IPS-18c (cell line): ENCODE data around the gene LIPF.

Source experiments
- H3K4me3 ChIP-seq: 2 replicates; pipeline ENCODE4 v1.7.0; 2013; ENCODE audit warnings: low read depth, mild to moderate bottlenecking, low read length, moderate library complexity; ENCODE audit not compliant: insufficient read depth
- H3K9me3 ChIP-seq: one replicate; pipeline ENCODE4 v1.6.1; 2013; ENCODE audit warnings: mild to moderate bottlenecking, low read length, moderate library complexity; ENCODE audit not compliant: control insufficient read depth, insufficient read depth

LIPF gene

GRCh38 chr10:88664142-88664541, at the start of gene LIPF:
Gene LIPF, plus strand, starts transcription at chr10:88664442. Its CDS starts 2,856 bp downstream, at chr10:88667298.
- H3K4me3 ChIP-seq: no peak within 1 kb of the TSS

GRCh38 chr10:88616250-88616977, 47.8 kb upstream of the LIPF start:
- Histone ChIP-seq H3K9me3 (no peaks in the 10 kb centered on the region), H3K4me3 (no peak overlapping the region)

More at GRCh38 chr10:88664142-88664541, at the start of gene LIPF:
- no peaks in the 10 kb centered on the region for H3K9me3 ChIP-seq

- no peak overlapping the region for H3K4me3 ChIP-seq
- H3K9me3 ChIP-seq: no peaks in the 10 kb centered on the region
Measured at GRCh38 chr10:88617772-88618300, 46.4 kb upstream of the LIPF start.

GRCh38 chr10:88618496-88618895, 45.7 kb upstream of the LIPF start:
- H3K9me3 ChIP-seq: no peaks in the 10 kb centered on the region
- H3K4me3 ChIP-seq: no peak overlapping the region

- no peaks in the 10 kb centered on the region for H3K9me3 ChIP-seq
- no peak overlapping the region for H3K4me3 ChIP-seq
Measured at GRCh38 chr10:88620441-88620840, 43.8 kb upstream of the LIPF start.

- no peaks in the 10 kb centered on the region for H3K9me3 ChIP-seq
- no peak overlapping the region for H3K4me3 ChIP-seq
Measured at GRCh38 chr10:88623835-88624234, 40.4 kb upstream of the LIPF start.

- no peak overlapping the region for H3K4me3 ChIP-seq
- H3K9me3 ChIP-seq: no peaks in the 10 kb centered on the region
Measured at GRCh38 chr10:88624840-88625239, 39.4 kb upstream of the LIPF start.

- Histone ChIP-seq H3K4me3 (no peak overlapping the region), H3K9me3 (no peaks in the 10 kb centered on the region)
Measured at GRCh38 chr10:88640186-88640585, 24.1 kb upstream of the LIPF start.

GRCh38 chr10:88642209-88642608, 22.0 kb upstream of the LIPF start:
- no peak overlapping the region for H3K4me3 ChIP-seq
- H3K9me3 ChIP-seq: no peaks in the 10 kb centered on the region

- Histone ChIP-seq H3K9me3 (no peaks in the 10 kb centered on the region), H3K4me3 (no peak overlapping the region)
Measured at GRCh38 chr10:88642963-88643362, 21.3 kb upstream of the LIPF start.

GRCh38 chr10:88647061-88647615, 17.1 kb upstream of the LIPF start:
- H3K4me3 ChIP-seq: no peak overlapping the region
- no peaks in the 10 kb centered on the region for H3K9me3 ChIP-seq

- Histone ChIP-seq H3K9me3 (no peaks in the 10 kb centered on the region), H3K4me3 (no peak overlapping the region)
Measured at GRCh38 chr10:88651101-88651551, 13.1 kb upstream of the LIPF start.

GRCh38 chr10:88652616-88653015, 11.6 kb upstream of the LIPF start:
- Histone ChIP-seq H3K4me3 (no peak overlapping the region), H3K9me3 (no peaks in the 10 kb centered on the region)

- Histone ChIP-seq H3K4me3 (no peak overlapping the region), H3K9me3 (no peaks in the 10 kb centered on the region)
Measured at GRCh38 chr10:88657901-88658300, 6.3 kb upstream of the LIPF start.

GRCh38 chr10:88659725-88660597, 4.3 kb upstream of the LIPF start:
- Histone ChIP-seq H3K4me3 (no peak overlapping the region), H3K9me3 (no peaks in the 10 kb centered on the region)

- Histone ChIP-seq H3K9me3 (no peaks in the 10 kb centered on the region), H3K4me3 (no peak overlapping the region)
Measured at GRCh38 chr10:88660598-88660884, 3.7 kb upstream of the LIPF start.

- Histone ChIP-seq H3K4me3 (no peak overlapping the region), H3K9me3 (no peaks in the 10 kb centered on the region)
Measured at GRCh38 chr10:88661018-88661417, 3.2 kb upstream of the LIPF start.

GRCh38 chr10:88661577-88661976, 2.7 kb upstream of the LIPF start:
- Histone ChIP-seq H3K4me3 (no peak overlapping the region), H3K9me3 (no peaks in the 10 kb centered on the region)
